ENCODE data around the gene ZCCHC7.

The ZCCHC7 gene

GRCh38 chr9:37209431-37210386 lies 89.3 kb downstream of the ZCCHC7 start:
- DNase-seq (ENCODE audit: low read depth in 3 of 3) = no peak

- DNase-seq (ENCODE audit: low read depth in 3 of 3) = no peak
Measured at GRCh38 chr9:37210737-37211523, 90.6 kb downstream of the ZCCHC7 start.

DNA sequence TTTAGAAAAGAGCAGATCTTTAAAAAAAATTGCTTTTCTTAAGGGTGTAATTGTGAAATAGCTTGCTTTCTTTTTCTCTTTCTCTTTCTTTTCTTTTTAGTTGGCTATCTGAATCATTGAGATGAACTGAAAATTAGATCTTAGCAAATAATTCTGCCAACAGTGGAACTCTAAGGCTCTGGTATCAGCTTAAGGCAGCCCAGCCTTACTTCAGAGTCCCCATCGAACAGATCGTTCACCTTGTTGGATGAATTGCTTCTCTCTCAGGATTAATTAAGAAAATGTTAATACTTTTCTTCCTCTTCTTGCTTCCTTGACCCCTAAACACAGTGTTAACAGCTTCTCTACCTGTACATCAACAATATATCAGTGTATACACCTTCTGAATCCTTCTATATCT lies 92.1 kb downstream of the ZCCHC7 start:
- no peak for DNase-seq (ENCODE audit: low read depth in 3 of 3)

DNA sequence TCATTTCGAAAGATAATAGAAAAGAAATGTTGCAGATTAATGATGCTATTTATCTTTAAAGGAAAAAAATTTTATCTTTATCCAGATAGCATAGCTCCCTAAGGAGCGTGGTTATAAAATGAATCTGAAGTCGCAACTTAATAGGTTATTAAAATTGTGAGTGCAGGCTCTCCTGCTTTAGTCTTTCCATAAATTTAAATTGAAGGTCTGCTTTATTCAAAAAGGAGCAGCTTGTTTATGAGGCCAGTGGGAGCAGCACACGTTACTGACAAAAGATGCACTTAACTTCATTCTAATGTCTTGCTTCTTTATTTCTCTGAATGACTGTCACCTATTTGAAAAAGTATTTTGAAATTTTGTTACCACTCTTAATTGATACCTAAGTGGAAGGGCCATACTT lies 95.0 kb downstream of the ZCCHC7 start:
- no peak for DNase-seq (ENCODE audit: low read depth in 3 of 3)

GRCh38 chr9:37215830-37216229 lies 95.5 kb downstream of the ZCCHC7 start:
- no peak for DNase-seq (ENCODE audit: low read depth in 3 of 3)

DNA sequence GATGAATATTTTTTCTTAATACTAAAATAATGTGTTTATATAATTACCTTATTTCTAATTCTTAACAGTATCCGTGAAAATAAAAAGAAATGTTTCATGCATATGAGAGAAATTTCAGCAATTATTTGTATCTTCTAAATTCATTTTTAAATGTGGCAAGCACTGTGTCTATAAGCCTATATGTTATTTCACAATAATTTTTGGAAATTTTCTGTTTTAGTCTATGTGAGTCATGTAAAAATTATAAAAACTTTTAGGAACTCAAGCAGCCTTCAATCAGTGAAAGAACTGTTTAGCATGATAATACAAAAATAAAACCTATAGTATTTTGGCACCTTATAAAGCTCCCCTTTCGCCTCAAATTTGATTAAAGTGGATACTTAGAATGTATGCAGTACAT lies 96.8 kb downstream of the ZCCHC7 start:
- DNase-seq (ENCODE audit: low read depth in 3 of 3) = no peak

DNA sequence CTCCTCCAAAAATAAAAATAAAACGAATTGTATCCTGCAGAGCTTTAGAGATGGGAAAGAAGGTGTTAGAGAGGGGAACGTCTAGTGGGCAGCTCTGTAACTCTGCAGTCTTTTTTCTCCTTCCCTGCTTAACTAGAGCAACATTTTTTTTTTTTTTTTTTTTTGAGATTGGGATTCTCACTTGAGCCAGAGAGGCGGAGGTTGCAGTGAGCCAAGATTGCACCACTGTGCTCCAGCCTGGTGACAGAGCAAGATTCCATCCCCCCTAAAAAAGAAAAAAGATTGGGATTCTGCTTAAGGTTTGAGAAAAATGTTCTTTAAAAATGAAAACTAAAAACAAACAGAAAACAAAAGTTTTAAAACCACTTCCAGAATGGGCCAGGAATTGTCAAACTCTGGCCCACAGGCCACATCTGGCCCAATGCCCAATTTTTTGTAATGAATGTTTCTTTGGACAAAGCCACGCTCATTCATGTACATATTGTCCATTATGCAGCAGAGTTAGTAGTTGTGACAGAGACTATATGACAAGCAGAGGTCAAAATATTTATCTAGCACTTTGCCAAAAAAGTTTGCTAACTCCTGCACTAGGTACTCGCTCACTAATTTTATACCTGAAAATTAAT lies 98.5 kb downstream of the ZCCHC7 start:
- no peak for DNase-seq (ENCODE audit: low read depth in 3 of 3)

GRCh38 chr9:37220971-37221370 lies 100.6 kb downstream of the ZCCHC7 start:
- DNase-seq (ENCODE audit: low read depth in 3 of 3) = no peak

GRCh38 chr9:37221489-37222106 lies 101.2 kb downstream of the ZCCHC7 start:
- no peak for DNase-seq (ENCODE audit: low read depth in 3 of 3)

- DNase-seq (ENCODE audit: low read depth in 3 of 3) = no peak
Measured at GRCh38 chr9:37229455-37229854, 109.1 kb downstream of the ZCCHC7 start.

DNA sequence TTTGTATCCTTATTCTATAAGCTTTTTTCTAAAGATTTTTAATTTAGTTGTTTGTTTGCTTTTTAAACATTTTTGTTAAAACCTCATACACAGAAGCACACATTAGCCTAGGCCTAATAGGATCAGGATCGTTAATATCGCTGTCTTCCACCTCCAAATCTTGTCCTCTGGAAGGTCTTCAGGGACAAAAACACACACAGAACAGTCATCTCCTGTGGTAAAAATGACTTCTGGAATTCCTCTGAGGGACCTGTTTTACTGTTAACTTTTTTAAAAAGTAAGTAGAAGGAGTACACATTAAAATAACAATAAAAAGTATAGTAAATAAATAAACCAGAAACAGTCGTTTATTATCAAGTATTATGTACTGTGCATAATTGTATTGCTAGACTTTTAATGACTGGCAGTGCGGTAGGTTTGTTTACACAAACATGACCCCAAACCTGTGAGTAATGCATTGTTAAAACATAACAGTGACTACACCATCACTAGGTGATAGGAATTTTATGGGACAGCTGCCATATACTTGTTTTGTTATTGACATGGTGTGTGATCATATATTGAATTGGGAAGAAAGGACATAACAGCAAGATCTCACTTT lies 109.6 kb downstream of the ZCCHC7 start:
- no peak for DNase-seq (ENCODE audit: low read depth in 3 of 3)

- DNase-seq (ENCODE audit: low read depth in 3 of 3) = no peak
Measured at GRCh38 chr9:37236822-37237221, 116.4 kb downstream of the ZCCHC7 start.

GRCh38 chr9:37238122-37238521 lies 117.7 kb downstream of the ZCCHC7 start:
- no peak for DNase-seq (ENCODE audit: low read depth in 3 of 3)

DNA sequence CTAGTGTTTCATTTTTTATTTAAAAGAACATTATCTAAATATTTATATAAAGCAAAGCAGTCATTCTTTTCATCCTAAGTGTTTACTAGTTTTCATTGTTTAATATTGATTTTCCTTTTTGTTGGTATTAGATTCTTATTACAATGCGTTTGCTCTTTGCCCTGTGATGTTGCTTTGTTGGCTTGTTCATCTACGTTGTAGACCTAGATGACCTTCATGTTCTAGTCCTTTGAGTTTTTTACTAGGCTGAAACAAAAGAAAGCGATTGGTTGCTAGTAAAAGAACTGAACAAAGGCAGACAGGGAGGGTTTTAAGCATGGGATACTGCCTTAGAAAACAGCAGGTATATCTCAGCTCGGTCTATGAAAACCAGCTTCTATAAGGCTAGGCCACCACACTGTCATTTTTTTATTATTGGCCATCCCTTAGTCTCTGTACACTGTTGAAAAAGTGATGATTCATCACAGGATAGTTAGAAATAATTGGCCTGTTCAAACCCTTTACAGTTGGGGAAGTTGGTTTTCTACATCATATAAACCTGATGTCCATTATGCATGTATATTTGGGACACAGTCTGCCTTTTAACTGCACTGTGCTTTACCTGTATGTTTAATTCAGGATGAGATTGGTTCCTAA lies 119.0 kb downstream of the ZCCHC7 start:
- DNase-seq (ENCODE audit: low read depth in 3 of 3) = no peak

GRCh38 chr9:37239921-37240320 lies 119.5 kb downstream of the ZCCHC7 start:
- no peak for DNase-seq (ENCODE audit: low read depth in 3 of 3)

DNA sequence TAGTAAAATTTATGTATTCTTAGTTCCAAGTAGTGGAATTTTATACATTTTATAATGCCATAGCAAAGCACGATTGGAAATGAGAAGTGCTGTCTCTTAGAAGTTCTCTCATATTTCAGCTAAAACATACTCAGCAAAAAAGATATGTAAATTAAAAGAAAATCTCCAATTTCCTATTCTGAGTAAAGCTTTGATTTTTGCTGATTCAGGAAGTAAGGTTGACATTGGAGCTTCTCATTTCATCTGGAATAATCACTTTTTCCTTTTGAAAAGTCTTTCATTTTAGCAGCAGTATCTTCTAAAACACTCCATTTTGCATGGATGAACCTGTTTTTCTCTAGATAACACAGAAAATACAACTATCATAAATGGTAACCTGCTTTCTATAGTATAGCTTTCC lies 121.0 kb downstream of the ZCCHC7 start:
- DNase-seq (ENCODE audit: low read depth in 3 of 3) = no peak

GRCh38 chr9:37242089-37242488 lies 121.7 kb downstream of the ZCCHC7 start:
- no peak for DNase-seq (ENCODE audit: low read depth in 3 of 3)

DNA sequence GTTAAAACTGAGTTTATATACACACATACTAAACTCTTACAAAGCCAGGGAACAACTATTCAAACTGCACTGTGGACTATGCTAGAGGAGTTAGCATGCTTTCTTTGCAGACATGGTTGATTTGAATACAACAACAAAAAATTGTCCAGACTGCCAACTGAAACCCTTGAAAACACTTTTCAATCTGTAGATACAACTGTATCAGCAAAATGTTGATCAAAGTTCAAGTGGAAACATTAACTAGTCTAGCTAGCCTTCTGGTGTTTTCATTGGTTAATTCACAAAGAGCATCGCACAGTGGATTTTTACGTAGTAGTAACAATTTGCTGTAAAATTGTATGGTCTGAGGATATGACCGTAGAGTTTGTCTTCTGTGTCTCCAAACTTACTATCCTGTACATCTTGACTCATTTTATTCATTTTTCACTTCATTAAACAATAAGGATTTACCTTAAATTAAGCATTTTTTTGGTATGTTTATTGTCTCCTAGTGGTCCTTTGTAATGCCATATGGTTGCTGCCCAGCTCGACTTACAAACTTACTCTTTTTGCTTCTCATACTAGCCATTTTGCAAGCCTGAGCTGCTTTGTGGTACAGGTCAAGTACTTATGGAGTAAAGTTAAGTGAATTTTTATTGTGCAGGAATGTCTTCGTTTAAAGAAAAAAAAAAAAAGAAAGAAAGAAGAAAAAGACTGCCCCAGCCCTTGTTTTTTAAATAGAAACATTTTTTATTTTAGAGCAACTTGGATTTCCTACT lies 123.4 kb downstream of the ZCCHC7 start:
- no peak for DNase-seq (ENCODE audit: low read depth in 3 of 3)

GRCh38 chr9:37246826-37247225 lies 126.5 kb downstream of the ZCCHC7 start:
- no peak for DNase-seq (ENCODE audit: low read depth in 3 of 3)

- DNase-seq (ENCODE audit: low read depth in 3 of 3) = no peak
Measured at GRCh38 chr9:37248651-37249163, 128.3 kb downstream of the ZCCHC7 start.
